Medulla oblongata (tissue), 1 donor: Measurements from ENCODE around the gene PNLIPRP1.

ENCODE experiments used
- DNase-seq: peaks from one replicate; pipeline ENCODE4 v3.0.0-alpha.2; 2015; ENCODE audit errors: extremely low spot score

Gene PNLIPRP1

GRCh38 chr10:116599991-116600390 lies 9.2 kb downstream of the PNLIPRP1 start:
- no peak for DNase-seq

- DNase-seq, result no peak
These were observed 12.1 kb downstream of the PNLIPRP1 start for GRCh38 chr10:116602648-116603400.

GRCh38 chr10:116606061-116606483 lies 15.3 kb downstream of the PNLIPRP1 start:
- DNase-seq, result no peak

GRCh38 chr10:116607336-116607735 lies 16.6 kb downstream of the PNLIPRP1 start:
- no peak for DNase-seq

GRCh38 chr10:116608686-116609594 lies 18.2 kb downstream of the PNLIPRP1 start:
- DNase-seq, result no peak

GRCh38 chr10:116610443-116611152 lies 19.8 kb downstream of the PNLIPRP1 start:
- no peak for DNase-seq

GRCh38 chr10:116611153-116611545 lies 20.4 kb downstream of the PNLIPRP1 start:
- no peak for DNase-seq

- no peak for DNase-seq
These were observed 21.5 kb downstream of the PNLIPRP1 start for GRCh38 chr10:116612107-116612769.

- no peak for DNase-seq
These were observed 22.7 kb downstream of the PNLIPRP1 start for GRCh38 chr10:116613471-116613870.

- no peak for DNase-seq
These were observed 24.0 kb downstream of the PNLIPRP1 start for GRCh38 chr10:116614796-116615195.

GRCh38 chr10:116615199-116615776 lies 24.5 kb downstream of the PNLIPRP1 start:
- DNase-seq, result no peak

- DNase-seq, result no peak
These were observed 30.0 kb downstream of the PNLIPRP1 start, which contains the start of gene PNLIPRP2 for GRCh38 chr10:116620423-116621400. Gene PNLIPRP2 (plus strand): TSS chr10:116620953.

GRCh38 chr10:116621476-116621875 lies 30.7 kb downstream of the PNLIPRP1 start:
- DNase-seq, result no peak

- no peak for DNase-seq
These were observed 31.3 kb downstream of the PNLIPRP1 start for GRCh38 chr10:116621934-116622655.

GRCh38 chr10:116625845-116626244 lies 35.1 kb downstream of the PNLIPRP1 start:
- no peak for DNase-seq

- no peak for DNase-seq
These were observed 36.1 kb downstream of the PNLIPRP1 start for GRCh38 chr10:116626815-116627214.

- DNase-seq, result peak; percentile 9
These were observed 36.7 kb downstream of the PNLIPRP1 start for GRCh38 chr10:116627386-116627933.

- DNase-seq, result no peak
These were observed 38.6 kb downstream of the PNLIPRP1 start for GRCh38 chr10:116629340-116629739.

GRCh38 chr10:116630020-116630419 lies 39.3 kb downstream of the PNLIPRP1 start:
- DNase-seq, result no peak
